NCI-H460 (cell line): ENCODE results near the gene ANKMY1. TPM values are rescaled to one million over a fixed set of nuclear protein-coding genes. Genes with fewer than 3 reads are reported as not detected.
A peak's percentile ranks its signal among the peaks of the same experiment; 100 is the strongest.

Experiments used
- DNase-seq: peaks from one replicate; pipeline ENCODE4 v3.0.0-alpha.2; 2016; ENCODE audit warnings: low read depth; ENCODE audit errors: extremely low read depth
- total RNA-seq: library from RNA; depleted of rRNA; stranded (reverse); fragments of >200 nt; shearing (Covaris generic); gene quantifications from 2 replicates; pipeline ENCODE4 v1.2.3, GENCODE V29; 2014

Gene ANKMY1
- total RNA-seq, 1 experiment from 2014 or later = 12.6 TPM

- DNase-seq = no peak
These were observed 37.0 kb upstream of the ANKMY1 start for GRCh38 chr2:240594511-240595380.

- no peak for DNase-seq
These were observed 36.1 kb upstream of the ANKMY1 start for GRCh38 chr2:240593703-240594451.

- DNase-seq = no peak
These were observed 35.4 kb upstream of the ANKMY1 start for GRCh38 chr2:240593026-240593702.

GRCh38 chr2:240591784-240592183 is 34.0 kb upstream of the ANKMY1 start:
- no peak for DNase-seq

- DNase-seq = no peak
These were observed 33.4 kb upstream of the ANKMY1 start for GRCh38 chr2:240591226-240591625.

- no peak for DNase-seq
These were observed 32.9 kb upstream of the ANKMY1 start for GRCh38 chr2:240590681-240591111.

- DNase-seq = no peak
These were observed 32.2 kb upstream of the ANKMY1 start for GRCh38 chr2:240589850-240590525.

- DNase-seq = no peak
These were observed 31.6 kb upstream of the ANKMY1 start for GRCh38 chr2:240589375-240589774.

- no peak for DNase-seq
These were observed 30.9 kb upstream of the ANKMY1 start for GRCh38 chr2:240588669-240589068.

GRCh38 chr2:240588006-240588655 is 30.3 kb upstream of the ANKMY1 start:
- DNase-seq = no peak

GRCh38 chr2:240586919-240587800 is 29.4 kb upstream of the ANKMY1 start:
- DNase-seq = no peak

GRCh38 chr2:240586198-240586918 is 28.6 kb upstream of the ANKMY1 start, which contains the start of gene CAPN10:
Gene CAPN10, plus strand, starts transcription at chr2:240586734. Its CDS starts 178 bp downstream, at chr2:240586912.
- peak; percentile 94 for DNase-seq

GRCh38 chr2:240585681-240586197 is 28.0 kb upstream of the ANKMY1 start:
- DNase-seq = no peak

GRCh38 chr2:240585101-240585500 is 27.3 kb upstream of the ANKMY1 start:
- no peak for DNase-seq

GRCh38 chr2:240584486-240585031 is 26.8 kb upstream of the ANKMY1 start:
- no peak for DNase-seq

GRCh38 chr2:240583774-240584173 is 26.0 kb upstream of the ANKMY1 start:
- DNase-seq = no peak

GRCh38 chr2:240582781-240583180 is 25.0 kb upstream of the ANKMY1 start:
- no peak for DNase-seq

GRCh38 chr2:240581811-240582210 is 24.0 kb upstream of the ANKMY1 start:
- no peak for DNase-seq
